LNCAP (cell line): ENCODE results near the gene PECR.

ENCODE experiments used
- TF ChIP-seq, protein P1 (sequence below): fragments of 450-650 bp; IDR thresholded peaks from 2 replicates; pipeline ENCODE4 v1.5.1; 2017; ENCODE audit warnings: mild to moderate bottlenecking

The PECR gene

DNA sequence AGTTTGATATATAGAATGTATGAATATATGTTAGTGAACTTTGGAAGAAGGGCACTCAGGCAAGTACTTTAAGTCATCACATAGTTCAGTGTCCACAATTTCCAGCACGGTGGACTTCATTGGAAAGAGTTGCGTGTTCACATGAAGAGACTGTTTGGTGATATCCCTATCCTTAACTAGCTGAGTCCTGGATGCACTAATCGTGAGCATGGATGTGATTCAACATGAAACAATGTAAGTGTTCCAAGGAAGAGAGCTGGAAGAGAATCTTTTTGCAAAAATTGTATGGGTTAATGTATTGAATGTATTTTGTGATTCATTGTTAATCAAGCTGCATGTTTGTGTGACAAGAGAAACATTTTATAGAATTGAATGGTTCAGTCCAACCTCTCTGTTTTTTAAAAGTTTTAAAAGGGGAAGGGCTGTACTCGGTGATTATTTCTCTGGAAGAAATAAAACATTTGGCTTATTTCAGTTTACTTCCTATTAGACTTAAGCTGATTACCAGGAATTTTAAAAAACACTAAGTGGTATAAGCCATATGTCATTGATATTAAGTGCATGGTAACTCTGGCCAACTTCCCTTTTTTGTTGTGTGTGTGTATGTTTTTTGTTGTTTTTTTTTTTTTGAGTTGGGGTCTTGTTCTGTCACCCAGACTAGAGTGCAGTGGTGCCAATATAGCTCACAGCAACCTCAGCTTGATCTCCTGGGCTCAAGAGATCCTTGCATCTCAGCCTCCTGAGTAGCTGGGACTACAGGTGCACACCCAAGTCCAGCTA, 36.1 kb upstream of the PECR start:
- TF ChIP-seq, protein P1, sequence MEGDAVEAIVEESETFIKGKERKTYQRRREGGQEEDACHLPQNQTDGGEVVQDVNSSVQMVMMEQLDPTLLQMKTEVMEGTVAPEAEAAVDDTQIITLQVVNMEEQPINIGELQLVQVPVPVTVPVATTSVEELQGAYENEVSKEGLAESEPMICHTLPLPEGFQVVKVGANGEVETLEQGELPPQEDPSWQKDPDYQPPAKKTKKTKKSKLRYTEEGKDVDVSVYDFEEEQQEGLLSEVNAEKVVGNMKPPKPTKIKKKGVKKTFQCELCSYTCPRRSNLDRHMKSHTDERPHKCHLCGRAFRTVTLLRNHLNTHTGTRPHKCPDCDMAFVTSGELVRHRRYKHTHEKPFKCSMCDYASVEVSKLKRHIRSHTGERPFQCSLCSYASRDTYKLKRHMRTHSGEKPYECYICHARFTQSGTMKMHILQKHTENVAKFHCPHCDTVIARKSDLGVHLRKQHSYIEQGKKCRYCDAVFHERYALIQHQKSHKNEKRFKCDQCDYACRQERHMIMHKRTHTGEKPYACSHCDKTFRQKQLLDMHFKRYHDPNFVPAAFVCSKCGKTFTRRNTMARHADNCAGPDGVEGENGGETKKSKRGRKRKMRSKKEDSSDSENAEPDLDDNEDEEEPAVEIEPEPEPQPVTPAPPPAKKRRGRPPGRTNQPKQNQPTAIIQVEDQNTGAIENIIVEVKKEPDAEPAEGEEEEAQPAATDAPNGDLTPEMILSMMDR = no peak

DNA sequence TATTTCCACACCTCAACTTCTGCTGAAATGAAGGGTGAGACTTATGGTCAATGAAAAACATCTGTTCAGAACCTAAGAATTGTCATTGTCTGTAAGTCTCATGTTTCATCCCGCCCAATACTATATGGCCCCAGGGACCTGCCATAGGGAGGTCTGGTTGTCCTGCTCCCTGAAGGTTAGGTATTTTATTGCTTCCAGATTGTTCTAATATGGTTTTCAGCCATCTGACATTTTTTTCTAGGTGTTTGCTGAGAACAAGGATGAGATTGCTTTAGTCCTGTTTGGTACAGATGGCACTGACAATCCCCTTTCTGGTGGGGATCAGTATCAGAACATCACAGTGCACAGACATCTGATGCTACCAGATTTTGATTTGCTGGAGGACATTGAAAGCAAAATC, 34.8 kb upstream of the PECR start:
- TF ChIP-seq, protein P1 = no peak

DNA sequence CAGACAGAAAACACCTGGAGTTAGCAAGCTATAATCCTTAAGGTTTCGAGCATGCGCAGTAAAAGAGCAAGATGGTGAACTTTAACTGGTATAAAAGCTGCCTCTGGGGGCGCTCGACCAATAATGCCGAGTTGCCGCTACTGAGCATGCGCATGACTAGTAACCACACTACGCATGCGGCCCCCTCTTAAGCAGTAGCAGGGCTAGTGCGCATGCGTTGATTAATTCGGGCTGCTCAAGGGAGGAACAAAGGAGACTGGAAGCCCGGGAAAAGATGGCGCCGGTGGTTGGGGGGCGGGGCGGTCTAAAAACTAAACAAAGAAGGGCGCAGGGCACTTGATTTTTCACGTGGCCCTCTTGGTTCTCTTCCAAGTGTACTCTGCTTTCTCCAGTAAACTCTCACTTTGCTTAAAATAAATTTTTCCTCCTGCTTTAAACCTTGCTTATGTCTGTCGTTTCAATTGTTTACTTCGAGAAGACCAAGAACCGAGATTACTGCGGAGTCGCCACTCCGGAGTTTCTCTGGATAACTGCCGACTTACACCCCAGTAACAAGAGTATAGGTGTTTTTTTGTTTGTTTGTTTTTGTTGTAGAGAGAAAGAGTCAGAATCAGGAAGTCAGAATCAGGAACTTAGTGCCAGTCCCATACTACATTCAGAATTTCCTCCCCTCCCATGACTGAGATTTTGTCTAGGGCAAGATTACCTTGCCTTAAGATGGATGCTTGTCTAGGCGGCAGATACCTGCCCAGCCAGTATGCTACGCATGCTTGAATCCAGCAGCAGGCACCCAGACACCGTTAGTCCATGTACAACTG, 33.3 kb upstream of the PECR start:
- TF ChIP-seq, protein P1 = peak; percentile 77

DNA sequence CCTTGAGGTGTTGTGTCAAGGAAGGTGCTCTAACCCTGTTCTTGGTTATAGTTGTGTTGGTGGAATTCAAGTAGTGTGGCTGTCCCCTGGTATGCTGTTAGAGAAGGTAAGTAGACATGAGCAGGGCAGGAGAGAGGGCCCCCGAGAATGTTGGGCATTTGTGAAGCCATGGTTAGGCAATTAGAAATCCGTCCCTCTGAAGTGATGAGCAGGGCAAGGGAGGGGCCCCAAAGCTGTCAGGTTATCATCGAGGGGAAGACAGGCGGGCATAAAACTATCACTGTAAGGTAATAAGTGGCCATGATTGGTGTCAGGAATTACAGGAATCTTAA, 32.7 kb upstream of the PECR start:
- TF ChIP-seq, protein P1 = no peak

DNA sequence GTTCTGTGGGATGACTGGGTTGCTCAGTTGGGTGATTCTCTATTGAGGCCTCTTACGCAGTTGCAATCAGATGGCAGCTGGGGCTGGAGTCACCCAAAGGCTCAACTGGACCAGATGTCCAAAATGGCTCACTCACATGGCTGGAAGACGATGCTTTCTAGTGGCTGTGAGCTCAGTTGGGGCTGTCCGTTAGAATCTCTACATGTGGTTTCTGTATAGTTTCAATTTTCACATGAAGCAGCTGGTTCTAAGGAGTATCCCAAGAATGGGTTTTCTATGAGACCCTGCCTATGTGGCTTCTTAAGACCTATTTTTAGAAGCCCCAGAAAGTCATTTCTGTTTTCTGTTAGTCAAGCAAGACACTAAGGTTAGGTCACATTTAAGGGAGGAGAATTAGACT, 32.0 kb upstream of the PECR start:
- TF ChIP-seq, protein P1 = no peak

DNA sequence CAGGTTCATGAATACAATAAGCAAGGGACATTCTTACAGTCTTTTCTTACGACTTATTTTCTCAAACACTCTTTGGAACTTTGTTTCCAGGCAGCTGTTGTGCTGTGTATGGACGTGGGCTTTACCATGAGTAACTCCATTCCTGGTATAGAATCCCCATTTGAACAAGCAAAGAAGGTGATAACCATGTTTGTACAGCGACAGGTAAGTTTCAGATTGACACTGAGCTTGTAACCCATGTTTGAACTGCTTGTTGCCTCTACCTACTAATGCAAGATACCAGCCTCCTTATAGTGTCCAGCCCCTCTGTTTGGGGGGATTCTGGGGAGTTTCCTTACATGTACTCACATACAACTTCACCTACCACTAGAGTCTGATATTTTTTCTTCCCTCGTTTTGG, 31.3 kb upstream of the PECR start:
- TF ChIP-seq, protein P1 = no peak

DNA sequence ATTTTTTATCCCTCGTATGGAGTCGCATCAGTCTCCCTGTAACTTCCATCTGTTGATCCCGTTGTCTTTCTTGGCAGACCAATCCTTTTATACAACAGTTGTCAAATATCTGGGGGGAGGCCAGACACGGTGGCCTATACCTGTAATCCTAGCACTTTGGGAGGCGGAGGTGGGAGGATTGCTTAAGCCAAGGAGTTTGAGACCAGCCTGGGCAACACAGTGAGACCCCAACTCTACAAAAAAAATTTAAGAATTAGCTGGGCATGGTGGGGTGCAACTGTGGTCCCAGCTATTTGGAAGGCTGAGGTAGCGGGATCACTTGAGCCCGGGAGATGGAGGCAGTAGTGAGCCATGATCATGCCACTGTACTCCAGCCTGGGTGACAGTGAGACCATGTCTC, 29.5 kb upstream of the PECR start:
- TF ChIP-seq, protein P1 = no peak
